NCI-H1048 (cell line): ENCODE data around the gene MMRN1.

Source experiments
- DNase-seq: peaks from one replicate; lab custom pipeline; 2025; lab: John Stamatoyannopoulos, UW

MMRN1 gene

DNA sequence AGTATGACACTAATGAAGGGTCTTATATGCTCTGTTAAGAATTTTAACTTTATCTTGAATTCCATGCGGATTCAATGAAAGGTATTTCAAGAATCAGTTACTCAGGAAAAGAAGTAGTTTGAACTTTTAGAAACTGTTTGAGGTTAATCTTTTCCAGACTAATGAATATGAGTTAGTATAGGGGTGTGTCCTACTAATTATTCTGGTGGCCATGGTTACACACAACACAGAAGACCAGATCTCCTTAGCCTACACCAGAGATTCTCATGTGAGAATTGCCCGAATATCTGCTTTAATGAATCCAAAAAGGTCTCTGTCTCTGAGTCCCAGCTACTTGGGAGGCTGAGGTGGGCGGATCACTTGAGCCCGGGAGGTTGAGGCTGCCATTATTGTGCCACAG lies 100.4 kb downstream of the MMRN1 start:
- DNase-seq, result no peak

DNA sequence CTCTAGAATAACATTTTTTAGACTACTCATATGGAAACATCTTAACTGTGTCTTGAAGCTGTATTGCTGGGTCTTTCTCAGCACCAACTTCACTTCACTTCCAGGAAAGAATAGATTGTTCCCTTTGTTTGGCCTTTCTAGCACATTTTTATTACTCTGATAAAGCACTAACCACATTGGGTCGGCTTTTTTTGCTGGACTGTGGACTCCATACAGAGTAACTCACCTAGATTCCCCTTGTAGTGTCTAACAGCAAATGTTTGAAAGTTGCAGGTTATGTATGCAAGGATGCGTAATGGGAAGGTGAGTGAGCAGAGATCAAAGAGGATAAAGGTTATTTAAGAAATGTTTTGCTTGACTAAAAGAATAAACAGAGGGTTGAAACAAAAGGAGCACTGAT lies 101.2 kb downstream of the MMRN1 start:
- no peak for DNase-seq

DNA sequence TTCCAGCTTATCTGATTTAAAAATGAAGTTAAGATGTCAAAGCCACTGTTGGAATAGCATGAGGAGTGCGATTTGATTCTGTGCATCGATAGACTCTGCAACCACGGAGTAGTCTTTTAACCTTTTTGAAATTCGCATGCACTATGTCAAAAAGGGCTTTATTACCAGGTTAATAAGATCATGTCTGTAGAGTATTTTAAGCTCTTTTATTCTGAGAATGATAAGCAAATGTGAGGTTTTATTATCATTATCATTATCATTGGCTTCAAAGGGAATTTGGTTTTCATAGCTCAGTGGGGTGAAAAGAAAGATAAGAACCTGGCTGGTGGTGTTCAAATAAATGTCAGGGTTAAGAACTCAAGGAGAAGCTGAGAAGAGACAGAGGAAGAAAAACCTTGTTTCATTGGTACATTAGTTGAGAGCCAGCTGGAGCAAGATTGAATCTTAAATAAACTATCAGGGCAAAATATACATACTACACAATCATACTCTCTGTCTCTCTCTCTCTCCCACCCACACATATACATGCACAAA lies 102.6 kb downstream of the MMRN1 start:
- DNase-seq, result no peak

DNA sequence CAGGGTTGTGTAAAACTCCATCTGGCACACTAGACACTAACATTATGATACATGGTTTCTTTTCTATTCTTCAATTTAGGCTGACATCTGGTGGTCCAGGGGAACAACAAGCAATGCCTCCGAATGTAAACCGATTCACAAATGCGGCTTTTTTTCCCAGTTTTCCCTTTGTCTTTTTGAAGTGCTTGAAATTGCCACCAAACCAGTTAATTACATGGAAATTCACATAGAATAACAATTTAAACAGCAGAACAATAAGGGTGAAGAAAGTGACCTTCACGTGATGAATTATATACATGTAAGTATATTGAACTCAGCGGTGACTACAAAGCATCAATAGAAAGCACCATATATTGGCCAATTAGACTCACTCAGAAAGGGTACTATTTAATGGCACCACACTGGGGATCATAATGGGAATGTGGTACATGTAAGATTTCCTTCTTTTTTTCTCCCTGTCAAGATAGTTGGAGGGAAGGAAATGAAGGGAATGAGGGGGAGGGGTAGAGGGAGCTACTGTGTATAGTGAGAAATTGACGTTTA lies 103.9 kb downstream of the MMRN1 start:
- no peak for DNase-seq

DNA sequence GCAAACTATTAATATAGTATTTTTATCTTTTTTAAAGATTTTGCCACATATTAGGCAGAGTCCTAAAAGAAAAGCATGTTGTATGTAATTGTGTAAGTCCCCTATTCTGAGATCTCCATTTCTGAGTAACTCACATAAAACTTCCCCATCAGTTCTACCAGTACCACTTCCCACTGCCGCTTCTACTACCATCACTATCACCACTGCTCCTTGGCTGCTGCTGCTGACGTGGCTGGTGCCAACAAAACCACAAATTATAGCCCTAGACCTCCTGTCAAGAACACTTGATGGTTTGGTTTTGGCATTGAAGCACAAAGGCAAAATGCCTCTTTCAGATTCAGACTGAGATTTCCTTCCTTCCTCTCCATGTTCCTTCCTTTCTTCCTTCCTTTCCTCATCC lies 106.4 kb downstream of the MMRN1 start:
- no peak for DNase-seq

DNA sequence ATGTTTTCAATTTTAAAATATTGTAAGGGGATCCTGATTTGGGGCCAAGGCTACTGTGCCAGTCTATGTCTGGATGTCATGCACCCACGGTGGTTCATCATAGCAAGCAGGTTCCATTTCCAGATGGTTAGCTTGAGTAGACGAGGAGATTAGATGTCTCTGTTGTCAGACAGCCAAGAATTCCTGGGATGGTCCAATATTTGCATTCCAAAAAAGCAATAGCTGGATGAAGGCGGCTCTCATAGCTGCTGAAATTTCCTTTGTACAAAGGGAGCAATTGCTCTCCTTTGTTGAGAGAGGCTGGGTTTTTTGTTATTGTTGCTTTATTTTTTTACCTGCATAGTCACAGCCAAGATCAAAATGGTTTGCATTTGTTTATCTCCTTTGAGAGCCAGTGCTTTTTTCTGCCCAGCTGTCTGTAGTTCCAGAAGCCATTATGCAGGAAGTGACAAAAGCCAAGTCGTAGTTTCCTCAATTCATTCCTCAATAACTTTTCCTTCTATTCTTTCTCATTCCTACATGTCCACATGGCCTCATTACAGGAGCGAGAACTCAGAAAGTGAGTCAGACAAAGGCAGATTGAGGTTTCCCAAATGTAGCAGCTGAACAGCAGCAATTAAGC lies 107.9 kb downstream of the MMRN1 start:
- no peak for DNase-seq
